AG10803 (cell line): ENCODE measurements around the gene MPO.

Source experiments
- DNase-seq: peaks from one replicate; pipeline ENCODE4 v3.0.0; 2010; ENCODE audit warnings: low read depth
- H3K4me3 ChIP-seq: 2 replicates; pipeline ENCODE4 v1.5.1; 2011; ENCODE audit warnings: mild to moderate bottlenecking, low read length, control low read depth
- TF ChIP-seq, protein P1 (sequence below): conservative IDR thresholded peaks from 2 replicates; pipeline ENCODE4 v1.5.1; 2011; ENCODE audit warnings: mild to moderate bottlenecking, low read length, control low read depth, inconsistent platforms

The MPO gene

DNA sequence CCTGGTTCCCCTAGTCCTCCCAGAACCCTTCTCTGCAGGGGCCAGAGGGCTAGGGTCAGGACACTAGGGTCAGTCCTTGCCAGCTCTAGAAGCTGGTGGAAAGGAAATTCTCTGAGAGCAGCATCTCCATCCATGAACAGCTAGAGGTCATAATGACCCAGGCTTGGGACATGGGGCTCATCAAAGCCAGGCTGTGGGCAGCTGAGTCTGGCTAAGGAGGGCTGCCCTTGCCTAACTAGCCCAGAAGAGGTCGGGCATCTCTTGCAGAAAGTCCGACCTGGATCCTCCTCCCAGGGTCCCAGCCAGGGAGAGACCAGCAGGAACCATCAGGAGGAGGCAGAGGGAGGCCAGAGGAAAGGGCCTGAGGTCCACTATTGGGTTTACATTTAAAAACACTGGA lies 4.3 kb downstream of the MPO start:
- no peak overlapping the region for H3K4me3 ChIP-seq
- TF ChIP-seq, protein P1, sequence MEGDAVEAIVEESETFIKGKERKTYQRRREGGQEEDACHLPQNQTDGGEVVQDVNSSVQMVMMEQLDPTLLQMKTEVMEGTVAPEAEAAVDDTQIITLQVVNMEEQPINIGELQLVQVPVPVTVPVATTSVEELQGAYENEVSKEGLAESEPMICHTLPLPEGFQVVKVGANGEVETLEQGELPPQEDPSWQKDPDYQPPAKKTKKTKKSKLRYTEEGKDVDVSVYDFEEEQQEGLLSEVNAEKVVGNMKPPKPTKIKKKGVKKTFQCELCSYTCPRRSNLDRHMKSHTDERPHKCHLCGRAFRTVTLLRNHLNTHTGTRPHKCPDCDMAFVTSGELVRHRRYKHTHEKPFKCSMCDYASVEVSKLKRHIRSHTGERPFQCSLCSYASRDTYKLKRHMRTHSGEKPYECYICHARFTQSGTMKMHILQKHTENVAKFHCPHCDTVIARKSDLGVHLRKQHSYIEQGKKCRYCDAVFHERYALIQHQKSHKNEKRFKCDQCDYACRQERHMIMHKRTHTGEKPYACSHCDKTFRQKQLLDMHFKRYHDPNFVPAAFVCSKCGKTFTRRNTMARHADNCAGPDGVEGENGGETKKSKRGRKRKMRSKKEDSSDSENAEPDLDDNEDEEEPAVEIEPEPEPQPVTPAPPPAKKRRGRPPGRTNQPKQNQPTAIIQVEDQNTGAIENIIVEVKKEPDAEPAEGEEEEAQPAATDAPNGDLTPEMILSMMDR, result no peak
- no peak for DNase-seq

DNA sequence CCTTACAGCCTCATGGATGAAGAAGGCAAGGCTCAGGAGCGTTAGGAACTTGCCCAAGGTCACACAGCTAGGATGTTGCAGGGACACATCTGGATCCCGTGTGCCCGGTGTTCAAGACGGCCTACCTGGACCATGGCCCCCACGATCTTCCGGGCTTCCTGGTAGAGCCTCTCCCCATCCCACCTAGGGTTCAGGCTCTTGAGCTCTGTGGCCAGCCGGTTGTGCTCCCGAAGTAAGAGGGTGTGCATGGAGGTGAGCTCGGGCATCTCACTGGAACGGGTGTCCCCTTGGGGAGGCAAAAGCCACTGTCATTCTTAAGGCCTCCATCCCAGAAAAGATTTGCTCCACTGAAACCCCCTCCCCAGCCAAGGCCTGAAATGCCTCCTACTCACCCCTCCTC lies 5.3 kb downstream of the MPO start:
- no peak overlapping the region for H3K4me3 ChIP-seq
- DNase-seq, result no peak
- TF ChIP-seq, protein P1, result no peak

DNA sequence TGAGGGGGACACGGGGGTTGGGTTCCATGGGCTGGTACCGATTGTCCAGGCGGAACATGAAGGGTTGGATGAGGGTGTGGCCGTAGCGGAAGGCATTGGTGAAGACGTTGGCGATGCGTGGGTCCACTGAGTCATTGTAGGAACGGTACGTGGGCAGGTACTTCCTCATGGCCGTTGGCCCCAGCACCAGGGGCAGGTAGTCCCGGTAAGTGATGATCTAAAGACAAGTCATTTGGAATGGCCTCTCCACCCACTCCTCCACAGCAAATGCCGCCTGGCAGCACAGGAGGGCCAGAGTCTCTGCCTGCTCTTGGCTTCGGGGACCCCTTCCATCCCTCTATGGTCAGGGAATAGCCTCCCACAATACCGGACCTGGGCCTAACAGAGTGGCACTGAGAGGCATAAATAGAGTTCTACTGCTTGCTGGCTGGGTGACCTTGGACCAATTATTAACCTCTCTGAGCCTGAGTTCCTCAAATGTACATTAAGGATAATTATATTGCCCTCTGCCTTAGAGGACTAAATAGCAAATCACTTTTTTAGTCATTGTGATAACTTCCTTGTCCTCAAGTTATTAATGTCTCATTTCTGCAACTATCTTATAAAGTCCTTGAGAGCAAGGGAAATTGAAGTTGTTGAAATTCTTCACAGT lies 7.2 kb downstream of the MPO start:
- TF ChIP-seq, protein P1, result no peak
- no peak for DNase-seq
- no peak overlapping the region for H3K4me3 ChIP-seq

DNA sequence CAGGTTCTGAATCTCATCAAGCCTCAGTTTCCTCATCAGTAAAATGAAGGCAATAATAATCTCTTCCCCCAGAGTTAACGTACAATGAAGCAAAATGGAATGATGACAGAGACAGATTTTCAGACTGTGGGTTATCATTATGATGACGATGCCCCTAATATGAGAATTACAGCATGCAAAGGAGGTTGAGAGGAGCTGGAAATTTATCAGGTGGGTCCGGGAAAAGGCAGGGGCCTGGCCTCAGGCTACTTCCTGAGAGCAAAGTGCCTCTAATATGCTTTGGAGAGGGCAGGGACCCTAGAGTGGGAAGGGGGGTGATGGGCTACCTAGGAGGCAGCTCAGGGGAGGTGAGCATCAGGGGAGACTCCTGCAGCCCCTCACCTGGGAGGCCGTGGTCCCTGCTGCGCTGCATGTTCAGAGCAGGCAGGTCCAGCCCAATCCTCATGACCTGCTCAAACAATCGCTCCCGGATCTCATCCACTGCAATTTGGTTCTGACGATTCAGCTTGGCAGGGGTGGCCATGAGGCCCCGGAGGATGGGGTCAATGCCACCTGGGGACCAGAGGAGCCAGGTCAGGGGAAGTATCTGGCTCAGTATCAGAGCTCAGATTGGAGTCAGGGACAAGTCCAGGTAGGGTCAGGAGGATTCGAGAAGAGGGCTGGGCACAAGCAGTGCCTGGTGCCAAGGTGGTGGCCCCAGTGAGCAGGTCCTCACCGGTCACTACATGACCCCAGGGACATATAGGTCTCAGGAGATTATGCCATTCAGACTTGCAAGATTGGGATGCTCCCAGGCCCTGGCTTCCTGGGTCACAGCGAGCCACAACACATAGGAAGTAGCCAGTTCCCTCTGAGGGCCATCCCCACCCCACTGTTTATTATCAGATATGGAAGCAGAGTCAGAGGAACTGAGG lies 8.1 kb downstream of the MPO start:
- H3K4me3 ChIP-seq, result no peak overlapping the region
- DNase-seq, result no peak
- TF ChIP-seq, protein P1, result no peak

DNA sequence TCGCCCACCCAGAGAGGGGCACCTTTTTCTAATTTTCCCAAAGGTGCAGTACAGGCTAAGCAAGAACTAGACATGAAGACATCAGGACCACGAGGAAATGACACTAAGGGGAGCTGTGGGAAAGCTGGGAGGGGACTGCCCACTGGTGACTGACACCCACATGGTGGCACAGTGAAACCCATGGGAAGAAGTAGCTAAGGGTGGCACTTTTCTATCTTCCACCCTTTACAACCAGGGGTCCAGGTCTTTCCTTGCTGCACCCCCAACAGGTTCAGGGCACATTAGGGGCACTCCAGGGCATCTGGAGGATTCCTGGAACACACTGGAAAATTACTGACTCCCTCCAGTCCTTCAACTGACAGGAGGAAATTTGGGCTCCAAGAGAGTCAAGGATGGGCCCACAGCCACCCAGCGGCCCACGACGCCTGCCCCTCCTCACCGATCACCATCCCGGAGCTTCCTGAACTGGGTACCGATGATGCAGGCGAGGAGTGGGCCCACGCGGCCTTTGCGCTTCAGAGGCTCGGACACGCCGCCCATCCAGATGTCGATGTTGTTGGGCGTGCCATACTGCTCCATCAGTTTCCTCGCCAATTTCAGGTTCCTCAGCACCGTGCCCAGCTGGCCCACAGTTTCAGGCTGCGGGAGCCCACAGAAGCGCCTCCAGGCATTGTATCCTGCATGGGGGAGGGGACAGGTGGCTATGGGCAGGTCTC lies 9.4 kb downstream of the MPO start:
- no peak for DNase-seq
- no peak overlapping the region for H3K4me3 ChIP-seq
- TF ChIP-seq, protein P1, result no peak

DNA sequence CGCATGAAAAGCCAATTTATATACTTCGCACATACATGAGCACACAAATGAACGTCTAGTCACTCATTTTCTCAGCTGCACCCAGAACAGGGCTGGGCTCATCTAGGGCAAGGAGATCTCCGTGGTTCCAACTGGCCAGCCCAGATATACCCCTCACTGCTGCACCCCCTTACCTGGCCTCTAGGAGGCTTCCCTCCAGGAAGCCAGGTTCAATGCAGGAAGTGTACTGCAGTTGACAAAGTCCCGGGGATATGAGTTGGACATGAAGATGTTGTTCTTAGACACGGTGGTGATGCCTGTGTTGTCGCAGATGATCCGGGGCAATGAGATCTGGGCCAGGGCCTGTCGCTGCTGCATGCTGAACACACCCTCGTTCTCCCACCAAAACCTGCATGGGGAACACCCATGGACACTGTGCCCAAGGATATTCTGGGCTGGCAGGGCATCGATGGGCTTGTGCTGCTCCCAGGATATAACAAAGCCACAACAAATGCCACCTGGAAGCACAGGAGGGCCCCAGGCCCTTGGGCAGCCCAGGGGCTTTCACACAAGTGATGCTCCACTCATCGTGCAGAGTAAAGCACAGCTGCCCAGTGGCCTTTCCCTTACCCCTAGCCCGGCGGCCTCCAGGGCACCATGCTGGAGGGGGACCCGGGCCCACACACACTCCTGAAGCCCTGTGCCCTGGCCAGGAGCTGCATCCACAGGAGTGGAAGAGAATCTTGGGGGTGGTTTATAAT lies 10.1 kb downstream of the MPO start:
- H3K4me3 ChIP-seq, result no peak overlapping the region
- TF ChIP-seq, protein P1, result no peak
- DNase-seq, result no peak
